Astrocyte (in vitro differentiated cells and primary cell): Measurements from ENCODE around the gene CD79A. TPM values are rescaled to one million over a fixed set of nuclear protein-coding genes. Genes with fewer than 3 reads are reported as not detected.

Source experiments
- DNase-seq: peaks from one replicate; pipeline ENCODE4 v3.0.0-alpha.2; 2010; ENCODE audit warnings: low read depth
- FAIRE-seq: peaks from 2 replicates; lab custom pipeline; 2011; peaks lifted over from hg19 to GRCh38; lab: Jason Lieb, UNC
- H2AFZ ChIP-seq: 2 replicates; pipeline ENCODE4 v1.6.0; 2012; ENCODE audit warnings: low read depth, low read length, inconsistent platforms
- H3K27ac ChIP-seq: 2 replicates; pipeline ENCODE4 v1.5.1; 2011; ENCODE audit warnings: low read depth, low read length, inconsistent platforms
- H3K27me3 ChIP-seq: 2 replicates; pipeline ENCODE4 v1.6.0; 2011; ENCODE audit warnings: low read length, inconsistent platforms; ENCODE audit not compliant: insufficient read depth
- H3K36me3 ChIP-seq: 2 replicates; pipeline ENCODE4 v1.5.1; 2011; ENCODE audit warnings: low read length, inconsistent platforms; ENCODE audit not compliant: insufficient read depth
- H3K4me1 ChIP-seq: 2 replicates; pipeline ENCODE4 v1.5.1; 2011; ENCODE audit warnings: low read length, inconsistent platforms; ENCODE audit not compliant: insufficient read depth
- H3K4me2 ChIP-seq: 2 replicates; pipeline ENCODE4 v1.6.0; 2012; ENCODE audit warnings: low read length, inconsistent platforms
- H3K4me3 ChIP-seq: 2 replicates; pipeline ENCODE4 v1.5.1; 2011; ENCODE audit warnings: low read depth, mild to moderate bottlenecking, low read length, inconsistent platforms; ENCODE audit not compliant: insufficient read depth
- H3K79me2 ChIP-seq: 2 replicates; pipeline ENCODE4 v1.6.0; 2012; ENCODE audit warnings: mild to moderate bottlenecking, low read length, inconsistent platforms; ENCODE audit not compliant: insufficient read depth
- H3K9ac ChIP-seq: 2 replicates; pipeline ENCODE4 v1.6.0; 2012; ENCODE audit warnings: mild to moderate bottlenecking, low read length, inconsistent platforms
- H3K9me3 ChIP-seq: 2 replicates; pipeline ENCODE4 v1.5.1; 2012; ENCODE audit warnings: low read depth, mild to moderate bottlenecking, low read length, inconsistent platforms; ENCODE audit not compliant: insufficient read depth
- H4K20me1 ChIP-seq: 2 replicates; pipeline ENCODE4 v1.6.0; 2012; ENCODE audit warnings: low read length, inconsistent platforms; ENCODE audit not compliant: insufficient read depth
- H3K27ac Mint-ChIP-seq: one replicate; pipeline ENCODE4 v1.8.0; 2021; ENCODE audit warnings: mild to moderate bottlenecking, mixed read lengths; ENCODE audit not compliant: unreplicated experiment
- H3K27me3 Mint-ChIP-seq: one replicate; pipeline ENCODE4 v1.8.0; 2021; ENCODE audit warnings: low read depth, mixed read lengths; ENCODE audit not compliant: unreplicated experiment
- H3K36me3 Mint-ChIP-seq: one replicate; pipeline ENCODE4 v1.8.0; 2021; ENCODE audit warnings: low read depth, mixed read lengths; ENCODE audit not compliant: unreplicated experiment
- H3K4me1 Mint-ChIP-seq: one replicate; pipeline ENCODE4 v1.8.0; 2021; ENCODE audit warnings: low read depth, mixed read lengths; ENCODE audit not compliant: unreplicated experiment
- H3K4me3 Mint-ChIP-seq: one replicate; pipeline ENCODE4 v1.8.0; 2021; ENCODE audit warnings: mild to moderate bottlenecking, moderate library complexity, mixed read lengths; ENCODE audit not compliant: unreplicated experiment
- H3K9me3 Mint-ChIP-seq: one replicate; pipeline ENCODE4 v1.8.0; 2021; ENCODE audit warnings: mild to moderate bottlenecking, mixed read lengths; ENCODE audit not compliant: unreplicated experiment
- CTCF ChIP-seq: IDR thresholded peaks from 2 replicates; pipeline ENCODE4 v1.5.1; 2011; ENCODE audit warnings: low read depth, mild to moderate bottlenecking, inconsistent platforms, low read length, moderate library complexity; ENCODE audit not compliant: insufficient read depth
- EZH2 ChIP-seq: IDR thresholded peaks from 2 replicates; pipeline ENCODE4 v1.6.1; 2012; ENCODE audit warnings: mild to moderate bottlenecking, low read length, inconsistent platforms; ENCODE audit not compliant: insufficient read depth
- total RNA-seq: library from RNA; stranded (reverse); gene quantifications from 2 replicates; pipeline ENCODE4 v1.2.1, GENCODE V29; 2021

CD79A gene
- total RNA-seq, 1 donor from 2014 or later = 0.30 TPM

GRCh38 chr19:41879670-41880328 lies 2.7 kb downstream of the CD79A start:
- Histone ChIP-seq H3K4me3 (no peak overlapping the region), H3K79me2 (peaks cover 7% of the 10 kb centered on the region), H2AFZ (no peak overlapping the region), H3K9ac (no peak overlapping the region), H3K9me3 (no peaks in the 10 kb centered on the region), H4K20me1 (no peaks in the 10 kb centered on the region), H3K4me2 (no peak overlapping the region), H3K4me1 (peaks cover 5% of the 10 kb centered on the region), H3K27me3 (peaks cover 2% of the 10 kb centered on the region), H3K27ac (no peak overlapping the region), H3K36me3 (no peaks in the 10 kb centered on the region)
- Mint-ChIP-seq H3K4me1 (no peaks in the 10 kb centered on the region), H3K36me3 (no peaks in the 10 kb centered on the region), H3K9me3 (no peaks in the 10 kb centered on the region), H3K27me3 (peaks cover 7% of the 10 kb centered on the region), H3K27ac (no peak overlapping the region), H3K4me3 (no peak overlapping the region)
- DNase-seq (no peak), FAIRE-seq (no peak)
- TF ChIP-seq EZH2 = no peak
- no peak for TF ChIP-seq CTCF

GRCh38 chr19:41880329-41880708 lies 3.2 kb downstream of the CD79A start:
- TF ChIP-seq EZH2 (no peak), CTCF (no peak)
- no peak overlapping the region for H3K4me2 ChIP-seq
- H3K9me3 Mint-ChIP-seq = no peaks in the 10 kb centered on the region
- H3K4me1 Mint-ChIP-seq = peaks cover 3% of the 10 kb centered on the region
- no peak overlapping the region for H3K9ac ChIP-seq
- no peak overlapping the region for H3K27ac Mint-ChIP-seq
- H3K4me1 ChIP-seq = peaks cover 9% of the 10 kb centered on the region
- H3K79me2 ChIP-seq = peaks cover 13% of the 10 kb centered on the region
- no peak overlapping the region for H3K4me3 Mint-ChIP-seq
- peaks cover 7% of the 10 kb centered on the region for H3K27me3 Mint-ChIP-seq
- peaks cover 2% of the 10 kb centered on the region for H3K27me3 ChIP-seq
- no peak overlapping the region for H2AFZ ChIP-seq
- no peaks in the 10 kb centered on the region for H3K9me3 ChIP-seq
- H3K36me3 ChIP-seq = no peaks in the 10 kb centered on the region
- no peak overlapping the region for H3K4me3 ChIP-seq
- H4K20me1 ChIP-seq = peaks cover 4% of the 10 kb centered on the region
- H3K27ac ChIP-seq = no peak overlapping the region
- no peaks in the 10 kb centered on the region for H3K36me3 Mint-ChIP-seq
- DNase-seq (no peak), FAIRE-seq (no peak)
